GM18870 (cell line): ENCODE results near the gene NEO1.
"Not testable (repeated sequence)": the region's sequence is repeated elsewhere in the genome, so short reads cannot be mapped to it uniquely, and the experiment has no call there.

Source experiments
- ATAC-seq: cut with Tn5 transposase; IDR thresholded peaks from one replicate; pipeline ENCODE4 v1.9.1; 2021; ENCODE audit warnings: moderate library complexity; ENCODE audit not compliant: unreplicated experiment

Gene NEO1

GRCh38 chr15:73183071-73183470 is 130.8 kb downstream of the NEO1 start:
- ATAC-seq, result no peak

- no peak for ATAC-seq
Measured at GRCh38 chr15:73190189-73190601, 137.9 kb downstream of the NEO1 start.

- ATAC-seq, result no peak
Measured at GRCh38 chr15:73195166-73195565, 142.9 kb downstream of the NEO1 start.

GRCh38 chr15:73196113-73196512 is 143.8 kb downstream of the NEO1 start:
- no peak for ATAC-seq

- ATAC-seq, result no peak
Measured at GRCh38 chr15:73200339-73200738, 148.1 kb downstream of the NEO1 start.

- no peak for ATAC-seq
Measured at GRCh38 chr15:73210630-73211029, 158.4 kb downstream of the NEO1 start.

- no peak for ATAC-seq
Measured at GRCh38 chr15:73212424-73212823, 160.2 kb downstream of the NEO1 start.

GRCh38 chr15:73221450-73221849 is 169.2 kb downstream of the NEO1 start:
- ATAC-seq, result not testable (repeated sequence)

GRCh38 chr15:73225358-73226015 is 173.2 kb downstream of the NEO1 start:
- ATAC-seq, result no peak

GRCh38 chr15:73226093-73226814 is 174.0 kb downstream of the NEO1 start:
- ATAC-seq, result no peak

- no peak for ATAC-seq
Measured at GRCh38 chr15:73227433-73228056, 175.3 kb downstream of the NEO1 start.

GRCh38 chr15:73228128-73228646 is 175.9 kb downstream of the NEO1 start:
- no peak for ATAC-seq

GRCh38 chr15:73231661-73232419 is 179.6 kb downstream of the NEO1 start:
- no peak for ATAC-seq

- no peak for ATAC-seq
Measured at GRCh38 chr15:73232776-73233175, 180.5 kb downstream of the NEO1 start.

GRCh38 chr15:73233623-73234022 is 181.4 kb downstream of the NEO1 start:
- no peak for ATAC-seq

- ATAC-seq, result no peak
Measured at GRCh38 chr15:73237910-73238309, 185.6 kb downstream of the NEO1 start.

- no peak for ATAC-seq
Measured at GRCh38 chr15:73239564-73240215, 187.4 kb downstream of the NEO1 start.

- no peak for ATAC-seq
Measured at GRCh38 chr15:73240866-73241499, 188.7 kb downstream of the NEO1 start.

GRCh38 chr15:73244333-73244732 is 192.1 kb downstream of the NEO1 start:
- ATAC-seq, result no peak

GRCh38 chr15:73246439-73246838 is 194.2 kb downstream of the NEO1 start:
- no peak for ATAC-seq
